Psoas muscle (tissue), 8 donors: ENCODE measurements around the gene BANP. TPM values are rescaled to one million over a fixed set of nuclear protein-coding genes. Genes with fewer than 3 reads are reported as not detected.

Experiments
- ATAC-seq, 4 donors: fragments of 200-7000 bp; cut with Tn5 transposase; one replicate each; pipeline ENCODE4 v1.9.1; 2020; ENCODE audit warnings: moderate library complexity in 3 of 4, mild to moderate bottlenecking in 2 of 4
- DNase-seq, 2 donors: peaks; one replicate each; pipeline ENCODE4 v3.0.0-alpha.2; 2020
- H3K27ac ChIP-seq: fragments of 200-600 bp; one replicate; pipeline ENCODE4 v1.8.0; 2022
- H3K27me3 ChIP-seq, 3 donors: fragments of 200-600 bp in 1 of 3; one replicate each; pipeline versions ENCODE4 v1.6.1 to v1.8.0; 2013 to 2022; ENCODE audit warnings: low read length in 2 of 3, mild to moderate bottlenecking in 2 of 3, moderate library complexity in 1 of 3; ENCODE audit not compliant: insufficient read depth in 3 of 3
- H3K36me3 ChIP-seq, 2 donors: fragments of 200-600 bp in 1 of 2; one replicate each; pipeline versions ENCODE4 v1.6.1 to v1.8.0; 2013 to 2022; ENCODE audit warnings: low read depth in 1 of 2, mild to moderate bottlenecking in 1 of 2, moderate library complexity in 1 of 2; ENCODE audit not compliant: insufficient read depth in 1 of 2
- H3K4me1 ChIP-seq: fragments of 200-600 bp; one replicate; pipeline ENCODE4 v1.8.0; 2022
- H3K4me3 ChIP-seq: fragments of 200-600 bp; one replicate; pipeline ENCODE4 v1.8.0; 2022; ENCODE audit warnings: mild to moderate bottlenecking
- H3K9me3 ChIP-seq: fragments of 200-600 bp; one replicate; pipeline ENCODE4 v1.8.0; 2022
- CTCF ChIP-seq: fragments of 200-600 bp; IDR thresholded peaks from one replicate; pipeline ENCODE4 v1.8.0; 2022; ENCODE audit warnings: antibody characterized with exemption
- WGBS, 3 donors: extraction: QIAGEN DNeasy Blood & Tissue Kit; methylation state at CpG; one replicate each; pipeline versions ENCODE4 v1.1.6 to v1.1.7; 2013; 5-methylcytosine and 5-hydroxymethylcytosine counted together
- intact Hi-C, 2 donors: fragments of 100-400 bp; cut with DNase I; formaldehyde crosslinking; loops; one replicate each; pipeline versions ENCODE4 v1.11.0 to v1.14.2; 2022
- polyA plus RNA-seq, 3 donors: library from polyadenylated mRNA; stranded (reverse); fragments of 200-250 nt; gene quantifications; one replicate each; pipeline ENCODE4 v1.2.3, GENCODE V29; 2013
- total RNA-seq, 4 donors: library from RNA; stranded (reverse); fragmentation: NEBNext Ultra II Directional in 2 of 4; extraction: Animal tissue kit (Norgen Biotek cat#: 25700) in 2 of 4; gene quantifications; one replicate each; pipeline versions ENCODE4 v1.2.1 to v1.2.4, GENCODE V29; 2021 to 2023
- donor health status: healthy with polysubstance abuse.
- donor health status: DM: no; HTN: no; CAD: no; lungs with moderate emphysema.
- donor health status: Bipolar disorder and iron deficiency.
- donor health status: healthy.
- donor health status: DM: yes; HTN: yes; CAD: no.
- donor health status: DM: no; HTN: no; CAD: no.
- donor health status: DM: no; HTN: no; CAD: no.
- donor health status: DM: yes; HTN: yes; CAD: no.

BANP gene
- total and polyA plus RNA-seq, 7 donors, result 7.7 to 15.3 (median 14.2) TPM

- ATAC-seq, result peak; percentile 47 to 81 (median 72)
- H3K9me3 ChIP-seq, result no peaks in the 10 kb centered on the region
- peak in 1 of 2 donors; percentile 63 for DNase-seq
- TF ChIP-seq CTCF, result no peak
- no peak overlapping the region for H3K27ac ChIP-seq
- intact Hi-C loops, result no loop called here
- H3K36me3 ChIP-seq, result no peaks in the 10 kb centered on the region
- no peaks in the 10 kb centered on the region for H3K27me3 ChIP-seq
- 64 to 71% (median 65%) methylated on average over 26 of the region's 26 CpGs for whole genome bisulfite sequencing, 3 donors
- no peak overlapping the region for H3K4me3 ChIP-seq
- H3K4me1 ChIP-seq, result no peaks in the 10 kb centered on the region
Measured at GRCh38 chr16:87924811-87925670, 26.2 kb upstream of the BANP start.

- ATAC-seq (no peak), DNase-seq (no peak)
- intact Hi-C loops, result no loop called here
- no peak overlapping the region for H3K4me3 ChIP-seq
- no peaks in the 10 kb centered on the region for H3K36me3 ChIP-seq
- H3K9me3 ChIP-seq, result no peaks in the 10 kb centered on the region
- 68 to 72% (median 69%) methylated on average over 44 of the region's 44 CpGs for WGBS, 3 donors
- no peak overlapping the region for H3K27ac ChIP-seq
- no peak for TF ChIP-seq CTCF
- H3K27me3 ChIP-seq, result peaks cover 0 to 2% (median 0%) of the 10 kb centered on the region in 3 donors
- no peaks in the 10 kb centered on the region for H3K4me1 ChIP-seq
Measured at GRCh38 chr16:87926246-87927194, 24.7 kb upstream of the BANP start.

- 33 to 38% (median 35%) methylated on average over 4 of the region's 4 CpGs for WGBS, 3 donors
Measured at GRCh38 chr16:87927195-87927562, 24.1 kb upstream of the BANP start.

GRCh38 chr16:87929986-87930385 is 21.2 kb upstream of the BANP start:
- H3K4me3 ChIP-seq, result no peak overlapping the region
- intact Hi-C loops, result no loop called here
- DNase-seq (no peak), ATAC-seq (no peak)
- TF ChIP-seq CTCF, result no peak
- no peaks in the 10 kb centered on the region for H3K36me3 ChIP-seq
- no peaks in the 10 kb centered on the region for H3K4me1 ChIP-seq
- 41 to 53% (median 51%) methylated on average over 7 of the region's 7 CpGs for WGBS, 3 donors
- no peak overlapping the region for H3K27ac ChIP-seq
- H3K9me3 ChIP-seq, result no peaks in the 10 kb centered on the region
- peaks cover 0 to 3% (median 0%) of the 10 kb centered on the region in 3 donors for H3K27me3 ChIP-seq

More at GRCh38 chr16:87927195-87927562, 24.1 kb upstream of the BANP start:
- intact Hi-C loops, result no loop called here
- no peak for DNase-seq
- Histone ChIP-seq H3K36me3 (no peaks in the 10 kb centered on the region), H3K4me3 (no peak overlapping the region), H3K4me1 (no peaks in the 10 kb centered on the region), H3K27ac (no peak overlapping the region), H3K9me3 (no peaks in the 10 kb centered on the region), H3K27me3 (peaks cover 0 to 3% (median 0%) of the 10 kb centered on the region in 3 donors)
- no peak for TF ChIP-seq CTCF
- ATAC-seq, result no peak
